GM12891 (cell line): ENCODE measurements around the gene CTNND2.

Experiments
- PAX5 ChIP-seq: IDR thresholded peaks from 2 replicates; pipeline ENCODE4 v1.6.1; 2011; ENCODE audit warnings: low read length, moderate library complexity, mild to moderate bottlenecking; ENCODE audit not compliant: insufficient read depth, severe bottlenecking
- POLR2A ChIP-seq: IDR thresholded peaks from 2 replicates; pipeline ENCODE4 v1.6.1; 2011; ENCODE audit warnings: low read depth, low read length, control low read depth
- POLR2AphosphoS5 ChIP-seq: IDR thresholded peaks from 2 replicates; pipeline ENCODE4 v1.6.1; 2011; ENCODE audit warnings: low read depth, low read length, control low read depth
- POU2F2 ChIP-seq: IDR thresholded peaks from 2 replicates; pipeline ENCODE4 v1.6.1; 2011; ENCODE audit warnings: low read depth, mild to moderate bottlenecking, control low read depth, low read length, moderate library complexity
- SPI1 ChIP-seq: IDR thresholded peaks from 2 replicates; pipeline ENCODE4 v1.6.1; 2011; ENCODE audit warnings: low read depth, low read length, control low read depth
- TAF1 ChIP-seq: IDR thresholded peaks from 2 replicates; pipeline ENCODE4 v1.6.1; 2011; ENCODE audit warnings: low read depth, low read length, control low read depth

GRCh38 chr5:11062397-11062796 is 841.8 kb downstream of the CTNND2 start:
- no peak for TF ChIP-seq POLR2AphosphoS5
- TF ChIP-seq POLR2A, result no peak
- no peak for TF ChIP-seq TAF1
- no peak for TF ChIP-seq POU2F2
- no peak for TF ChIP-seq PAX5
- no peak for TF ChIP-seq SPI1
